Uterus (tissue), 2 donors: ENCODE data around the gene MT1A.

Source experiments
- POLR2A ChIP-seq, 2 donors: fragments of 450-650 bp; IDR thresholded peaks; one replicate each; pipeline ENCODE4 v1.6.1; 2016; ENCODE audit warnings: antibody characterized with exemption in 2 of 2, mild to moderate bottlenecking in 1 of 2, moderate library complexity in 1 of 2
- TF ChIP-seq, protein P1 (sequence below), 4 experiments: fragments of 200-600 bp in 2 of 4; fragments of 450-650 bp in 2 of 4; sonication (generic) in 2 of 4; IDR thresholded peaks; one replicate each; pipeline ENCODE4 v1.5.1; 2016 to 2019; ENCODE audit warnings: antibody characterized with exemption in 4 of 4, mild to moderate bottlenecking in 2 of 4, moderate library complexity in 1 of 4

- no peak for TF ChIP-seq POLR2A (IDR thresholded peaks at IDR 0.05)
- TF ChIP-seq, protein P1, sequence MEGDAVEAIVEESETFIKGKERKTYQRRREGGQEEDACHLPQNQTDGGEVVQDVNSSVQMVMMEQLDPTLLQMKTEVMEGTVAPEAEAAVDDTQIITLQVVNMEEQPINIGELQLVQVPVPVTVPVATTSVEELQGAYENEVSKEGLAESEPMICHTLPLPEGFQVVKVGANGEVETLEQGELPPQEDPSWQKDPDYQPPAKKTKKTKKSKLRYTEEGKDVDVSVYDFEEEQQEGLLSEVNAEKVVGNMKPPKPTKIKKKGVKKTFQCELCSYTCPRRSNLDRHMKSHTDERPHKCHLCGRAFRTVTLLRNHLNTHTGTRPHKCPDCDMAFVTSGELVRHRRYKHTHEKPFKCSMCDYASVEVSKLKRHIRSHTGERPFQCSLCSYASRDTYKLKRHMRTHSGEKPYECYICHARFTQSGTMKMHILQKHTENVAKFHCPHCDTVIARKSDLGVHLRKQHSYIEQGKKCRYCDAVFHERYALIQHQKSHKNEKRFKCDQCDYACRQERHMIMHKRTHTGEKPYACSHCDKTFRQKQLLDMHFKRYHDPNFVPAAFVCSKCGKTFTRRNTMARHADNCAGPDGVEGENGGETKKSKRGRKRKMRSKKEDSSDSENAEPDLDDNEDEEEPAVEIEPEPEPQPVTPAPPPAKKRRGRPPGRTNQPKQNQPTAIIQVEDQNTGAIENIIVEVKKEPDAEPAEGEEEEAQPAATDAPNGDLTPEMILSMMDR (IDR thresholded peaks at IDR 0.05), result no peak
These were observed 33.5 kb upstream of the MT1A start for GRCh38 chr16:56604966-56605365.
